HFF-Myc (cell line): ENCODE results near the gene WNT5B.
A peak's percentile ranks its signal among the peaks of the same experiment; 100 is the strongest.

ENCODE experiments used
- DNase-seq: peaks from one replicate; pipeline ENCODE4 v3.0.0-alpha.2; 2011; ENCODE audit warnings: low read depth; ENCODE audit errors: extremely low read depth
- H3K4me3 ChIP-seq: replicated peaks from 2 replicates; pipeline ENCODE4 v1.5.1; 2011; ENCODE audit warnings: low read depth, mild to moderate bottlenecking, control low read depth, low read length
- TF ChIP-seq, protein P1 (sequence below): IDR thresholded peaks from 2 replicates; pipeline ENCODE4 v1.5.1; 2012; ENCODE audit warnings: mild to moderate bottlenecking, low read depth, low read length, control low read depth; ENCODE audit errors: missing control alignments

Gene WNT5B

DNA sequence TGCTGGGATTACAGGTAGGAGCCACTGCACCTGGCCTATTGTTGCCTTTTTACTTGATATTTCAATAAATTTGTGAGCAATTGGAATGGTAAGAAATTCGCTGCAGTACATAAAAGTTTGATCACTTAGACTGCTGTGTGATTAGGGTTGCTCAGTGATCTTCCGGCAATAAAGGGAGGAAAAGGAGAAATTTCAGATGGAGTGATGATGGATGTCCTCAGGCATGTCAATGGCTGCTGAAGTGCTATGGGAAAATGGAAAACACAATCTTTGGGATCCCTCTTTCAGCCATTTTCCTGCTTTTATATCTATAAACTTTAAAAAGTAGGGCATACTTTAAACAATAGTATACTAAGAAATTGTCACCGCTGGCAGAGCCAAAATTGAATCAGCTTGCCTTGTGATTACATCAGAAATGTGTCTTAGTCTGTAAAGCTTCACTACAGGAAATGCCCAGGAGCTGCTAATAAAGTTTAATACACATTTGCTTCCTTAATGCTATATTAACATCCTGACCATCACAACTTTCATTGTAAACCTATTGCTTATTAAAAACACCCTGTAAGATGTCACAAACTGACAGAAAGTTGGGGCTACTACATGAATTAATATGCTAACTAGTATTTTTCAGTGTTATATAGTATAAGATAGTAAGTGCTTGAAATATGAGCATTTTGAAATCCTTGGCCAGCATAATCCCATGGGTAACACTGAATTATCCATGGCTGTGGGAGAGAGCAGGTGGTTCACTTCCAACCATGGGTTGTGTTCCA is 20.9 kb upstream of the WNT5B start:
- DNase-seq = no peak

DNA sequence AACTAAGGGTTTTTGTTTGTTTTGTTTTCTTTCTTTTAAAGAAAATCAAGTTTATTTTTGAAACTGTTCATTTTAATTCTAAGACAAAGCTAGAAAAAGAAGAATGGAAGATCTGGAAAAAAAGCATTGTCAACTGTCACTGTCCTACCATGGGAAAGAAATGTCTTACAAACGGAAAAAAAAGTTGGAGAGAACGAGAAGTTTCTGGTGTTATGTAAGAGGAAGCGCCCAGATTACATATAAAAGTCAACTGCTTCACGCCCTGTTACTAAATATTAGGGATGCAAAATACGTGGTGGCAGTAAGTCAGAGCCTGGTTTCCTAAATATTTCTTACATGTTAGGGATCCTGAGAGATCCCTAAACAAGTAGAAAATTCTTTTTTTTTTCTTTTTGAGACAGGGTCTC is 20.3 kb upstream of the WNT5B start:
- no peak overlapping the region for H3K4me3 ChIP-seq
- no peak for DNase-seq
- TF ChIP-seq, protein P1, sequence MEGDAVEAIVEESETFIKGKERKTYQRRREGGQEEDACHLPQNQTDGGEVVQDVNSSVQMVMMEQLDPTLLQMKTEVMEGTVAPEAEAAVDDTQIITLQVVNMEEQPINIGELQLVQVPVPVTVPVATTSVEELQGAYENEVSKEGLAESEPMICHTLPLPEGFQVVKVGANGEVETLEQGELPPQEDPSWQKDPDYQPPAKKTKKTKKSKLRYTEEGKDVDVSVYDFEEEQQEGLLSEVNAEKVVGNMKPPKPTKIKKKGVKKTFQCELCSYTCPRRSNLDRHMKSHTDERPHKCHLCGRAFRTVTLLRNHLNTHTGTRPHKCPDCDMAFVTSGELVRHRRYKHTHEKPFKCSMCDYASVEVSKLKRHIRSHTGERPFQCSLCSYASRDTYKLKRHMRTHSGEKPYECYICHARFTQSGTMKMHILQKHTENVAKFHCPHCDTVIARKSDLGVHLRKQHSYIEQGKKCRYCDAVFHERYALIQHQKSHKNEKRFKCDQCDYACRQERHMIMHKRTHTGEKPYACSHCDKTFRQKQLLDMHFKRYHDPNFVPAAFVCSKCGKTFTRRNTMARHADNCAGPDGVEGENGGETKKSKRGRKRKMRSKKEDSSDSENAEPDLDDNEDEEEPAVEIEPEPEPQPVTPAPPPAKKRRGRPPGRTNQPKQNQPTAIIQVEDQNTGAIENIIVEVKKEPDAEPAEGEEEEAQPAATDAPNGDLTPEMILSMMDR = no peak

More for the DNA sequence above, 20.9 kb upstream of the WNT5B start:
- TF ChIP-seq, protein P1 = no peak
- H3K4me3 ChIP-seq = no peak overlapping the region

DNA sequence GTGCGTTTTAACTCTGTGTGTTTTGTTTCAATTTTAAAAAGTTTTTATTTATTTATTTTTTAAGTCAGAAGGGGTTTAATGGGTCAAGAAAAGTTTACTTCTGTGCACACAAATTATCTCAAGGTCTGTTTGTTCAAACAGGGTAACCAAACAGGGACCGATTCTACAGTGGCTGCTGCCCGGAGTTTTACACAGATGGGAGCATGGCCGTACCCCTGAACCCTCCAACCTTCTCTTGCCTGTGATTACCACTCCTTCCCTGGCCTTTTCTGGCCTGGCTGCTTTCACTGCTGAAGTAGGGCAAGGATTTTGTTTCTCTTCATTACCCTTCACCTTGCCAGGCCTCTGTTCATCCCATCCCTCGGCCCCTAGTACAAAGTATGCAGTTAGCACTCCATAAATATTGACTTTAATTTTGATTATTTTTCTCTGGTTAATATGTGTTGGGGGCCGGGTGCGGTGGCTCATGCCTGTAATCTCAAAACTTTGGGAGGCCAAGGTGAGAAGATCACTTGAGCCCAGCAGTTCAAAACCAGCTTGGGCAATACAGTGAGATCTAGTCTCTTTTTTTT is 18.9 kb upstream of the WNT5B start:
- DNase-seq = no peak
- TF ChIP-seq, protein P1 = no peak
- no peak overlapping the region for H3K4me3 ChIP-seq

DNA sequence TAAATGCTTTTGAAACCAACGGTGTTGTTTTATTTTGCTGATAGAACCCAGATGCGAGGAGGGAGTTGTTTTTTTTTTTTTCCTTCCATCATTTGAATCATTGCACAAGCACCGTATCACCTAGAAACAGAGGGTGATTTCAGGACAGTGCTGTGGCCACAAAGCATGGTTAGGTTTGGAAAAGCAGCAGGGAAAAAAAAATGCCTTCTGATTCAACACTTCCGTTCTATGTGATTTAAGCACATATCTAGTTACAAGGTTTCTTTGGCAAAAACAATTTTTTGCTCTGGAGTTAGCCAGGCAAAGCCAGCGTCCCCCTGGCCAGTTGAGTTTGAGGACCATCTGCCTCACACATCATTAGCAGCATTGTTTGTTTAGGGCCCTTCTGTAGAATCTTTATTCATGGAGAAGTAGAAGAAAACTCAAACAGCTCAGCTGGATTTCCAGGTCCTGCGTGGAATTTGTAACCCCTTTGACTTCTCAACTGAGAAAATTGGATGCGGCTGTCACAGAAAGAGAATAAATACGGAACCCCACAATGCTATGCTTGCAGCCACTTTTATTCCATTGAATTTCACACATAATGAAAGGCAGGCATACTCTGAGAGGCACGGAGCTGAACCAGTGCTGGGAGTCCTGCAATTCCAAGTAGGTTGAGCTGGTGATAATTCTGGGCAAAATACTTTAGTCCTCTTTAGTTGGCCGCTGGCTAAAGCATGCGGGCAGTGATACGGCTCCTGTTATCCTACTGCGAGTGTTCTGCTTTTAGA is 17.0 kb upstream of the WNT5B start:
- peak overlapping the region; percentile 19 for H3K4me3 ChIP-seq
- DNase-seq = peak; percentile 73
- TF ChIP-seq, protein P1 = no peak

DNA sequence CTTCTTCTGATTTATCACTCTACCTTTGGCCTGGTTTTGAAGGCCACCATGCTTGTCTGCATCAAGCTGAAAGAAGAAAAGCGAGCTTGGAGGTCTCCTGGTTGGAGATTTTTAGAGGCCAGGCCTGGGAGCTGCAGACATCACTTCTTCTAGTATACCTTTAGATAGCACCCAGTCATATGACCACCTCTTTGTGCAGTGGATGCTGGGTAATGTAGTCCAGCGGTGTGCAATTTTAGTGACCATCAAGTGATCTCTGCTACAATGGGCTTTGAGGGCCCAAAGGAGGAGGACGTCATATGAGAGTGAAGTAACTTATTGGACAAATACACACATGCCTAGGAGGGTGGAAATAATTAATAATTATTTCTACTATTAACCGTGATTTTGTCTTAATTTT is 15.2 kb upstream of the WNT5B start:
- DNase-seq = no peak
- TF ChIP-seq, protein P1 = no peak
- H3K4me3 ChIP-seq = no peak overlapping the region

DNA sequence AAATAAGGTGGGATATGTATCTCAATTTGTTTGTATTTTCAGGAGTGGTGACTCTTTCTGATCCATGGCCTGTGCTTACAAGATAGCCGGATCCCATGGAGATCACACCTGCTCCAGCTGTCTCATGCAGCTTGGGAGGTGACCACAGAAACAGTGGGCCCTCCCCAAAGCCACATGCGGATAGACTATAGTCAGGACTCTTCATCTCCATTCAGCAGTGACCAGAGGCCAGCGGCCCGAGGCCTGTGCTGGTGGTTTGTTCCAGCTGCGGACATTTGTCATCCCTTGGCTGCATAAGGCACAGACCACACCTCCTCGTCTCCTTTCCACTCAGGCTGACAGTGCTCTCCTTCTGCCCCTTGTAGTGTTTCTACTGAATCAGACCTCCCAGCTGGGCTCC is 14.7 kb upstream of the WNT5B start:
- DNase-seq = no peak
- TF ChIP-seq, protein P1 = no peak
- H3K4me3 ChIP-seq = no peak overlapping the region
